Stromal cell of bone marrow (primary cell): Measurements from ENCODE around the gene DOC2A.
"Not testable (repeated sequence)": the region's sequence is repeated elsewhere in the genome, so short reads cannot be mapped to it uniquely, and the experiment has no call there.

ENCODE experiments used
- DNase-seq: peaks from one replicate; pipeline ENCODE4 v3.0.0-alpha.2; 2012; ENCODE audit warnings: low read depth

Gene DOC2A

DNA sequence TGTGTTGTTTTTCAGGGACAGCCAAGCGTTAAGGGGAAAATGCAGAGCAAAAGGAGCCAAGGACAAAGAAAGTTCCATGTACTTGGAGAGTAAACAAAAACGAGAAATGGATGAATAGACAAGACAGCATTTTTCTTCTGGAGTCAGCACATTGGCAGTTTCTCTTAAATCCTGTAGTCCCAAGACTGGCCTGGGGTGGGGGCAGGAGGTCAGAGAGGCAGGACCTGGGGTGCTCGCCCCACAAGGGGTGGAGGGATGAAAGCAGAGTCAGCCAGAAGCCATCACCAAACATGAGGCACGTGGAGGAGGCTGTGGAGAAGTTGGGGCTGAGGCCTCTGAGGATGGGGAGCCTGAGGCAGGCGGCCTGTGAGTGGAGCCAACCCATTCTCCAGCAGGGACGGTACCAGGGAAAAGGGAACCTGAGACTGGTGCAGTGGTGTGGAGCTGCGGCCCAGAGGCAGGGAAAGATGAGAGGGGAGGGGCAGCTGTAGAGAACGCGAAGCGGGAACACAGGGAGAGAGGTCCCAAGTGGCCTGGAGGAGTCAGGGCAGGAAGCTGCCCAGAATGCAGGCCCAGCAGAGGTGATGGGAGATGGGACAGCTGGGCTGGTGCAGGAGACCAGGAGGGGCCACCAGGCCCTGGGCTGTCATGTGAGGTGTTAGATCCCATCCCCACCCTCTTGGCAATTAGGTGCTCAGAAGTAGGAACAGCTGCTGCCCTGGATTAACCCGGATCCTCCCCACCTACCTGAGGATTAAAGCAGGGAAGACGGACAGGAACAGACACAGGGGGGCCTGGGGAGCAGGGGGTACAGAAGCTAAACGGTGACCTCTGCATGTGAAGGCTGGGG is 17.0 kb upstream of the DOC2A start:
- DNase-seq: no peak

- DNase-seq: no peak
Measured at GRCh38 chr16:30026449-30026848, 15.6 kb upstream of the DOC2A start.

- no peak for DNase-seq
Measured at GRCh38 chr16:30025574-30025973, 14.7 kb upstream of the DOC2A start.

GRCh38 chr16:30025156-30025555 is 14.3 kb upstream of the DOC2A start:
- no peak for DNase-seq

DNA sequence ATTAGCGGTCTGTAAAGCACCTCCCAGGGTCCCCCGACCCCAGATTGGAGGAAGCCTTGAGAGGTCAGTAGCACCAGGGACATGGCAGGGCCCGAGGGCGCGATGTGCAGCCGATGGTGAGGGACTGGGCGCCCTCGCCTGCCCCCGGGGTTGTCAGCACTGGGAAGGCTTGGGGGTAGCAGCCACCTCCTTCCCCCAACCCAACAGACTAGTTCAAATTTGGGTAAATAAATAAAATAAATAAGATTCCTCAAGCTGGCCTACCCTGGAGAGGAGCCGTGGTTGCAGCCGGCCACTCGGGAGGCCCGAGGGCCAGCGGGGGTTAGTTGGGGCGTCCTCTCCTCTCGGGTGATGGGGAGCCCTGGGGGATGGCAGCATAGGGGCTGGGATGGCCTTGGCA is 13.6 kb upstream of the DOC2A start:
- DNase-seq: no peak

- no peak for DNase-seq
Measured at GRCh38 chr16:30023586-30023985, 12.8 kb upstream of the DOC2A start.

GRCh38 chr16:30022887-30023286 is 12.1 kb upstream of the DOC2A start, which contains the start of gene C16orf92:
TSS of gene C16orf92 (plus strand) at chr16:30023198. CDS start at chr16:30023341, 143 bp downstream.
- DNase-seq: no peak

DNA sequence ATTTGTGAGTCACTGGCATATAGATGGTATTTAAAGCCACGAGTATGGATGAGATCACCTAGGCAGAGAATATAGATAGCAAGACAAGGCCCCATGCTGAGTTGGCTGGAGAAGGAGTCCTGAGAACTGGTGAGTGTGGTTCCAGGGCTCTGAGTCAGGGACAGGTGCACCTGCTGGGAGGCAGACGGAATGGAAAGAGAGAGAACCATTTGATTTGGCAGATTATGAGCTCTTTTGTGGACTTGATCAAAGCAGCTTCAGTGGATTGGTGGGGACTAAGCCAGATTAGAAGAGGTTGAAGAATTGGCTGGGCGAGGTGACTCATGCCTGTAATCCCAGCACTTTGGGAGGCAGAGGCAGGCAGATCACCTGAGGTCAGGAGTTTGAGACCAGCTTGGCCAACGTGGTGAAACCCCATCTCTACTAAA is 7.9 kb upstream of the DOC2A start:
- DNase-seq: no peak

DNA sequence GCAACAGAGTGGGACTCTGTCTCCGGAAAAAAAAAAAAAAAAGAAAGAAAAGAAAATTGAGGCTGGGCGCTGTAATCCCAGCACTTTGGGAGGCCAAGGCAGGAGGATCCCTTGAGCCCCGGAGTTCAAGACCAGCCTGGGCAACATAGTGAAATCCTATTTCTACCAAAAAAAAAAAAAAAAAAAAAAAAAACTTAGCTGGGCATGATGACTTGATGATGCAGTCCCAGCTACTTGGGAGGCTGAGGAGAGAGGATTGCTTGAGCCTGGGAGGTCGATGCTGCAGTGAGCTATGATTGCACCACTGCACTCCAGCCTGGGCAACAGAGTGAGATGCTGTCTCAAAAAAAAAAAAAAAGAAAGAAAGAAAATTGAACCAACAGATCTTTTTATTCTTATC is 7.1 kb upstream of the DOC2A start:
- not testable (repeated sequence) for DNase-seq

- DNase-seq: no peak
Measured at GRCh38 chr16:30017277-30017656, 6.4 kb upstream of the DOC2A start.

DNA sequence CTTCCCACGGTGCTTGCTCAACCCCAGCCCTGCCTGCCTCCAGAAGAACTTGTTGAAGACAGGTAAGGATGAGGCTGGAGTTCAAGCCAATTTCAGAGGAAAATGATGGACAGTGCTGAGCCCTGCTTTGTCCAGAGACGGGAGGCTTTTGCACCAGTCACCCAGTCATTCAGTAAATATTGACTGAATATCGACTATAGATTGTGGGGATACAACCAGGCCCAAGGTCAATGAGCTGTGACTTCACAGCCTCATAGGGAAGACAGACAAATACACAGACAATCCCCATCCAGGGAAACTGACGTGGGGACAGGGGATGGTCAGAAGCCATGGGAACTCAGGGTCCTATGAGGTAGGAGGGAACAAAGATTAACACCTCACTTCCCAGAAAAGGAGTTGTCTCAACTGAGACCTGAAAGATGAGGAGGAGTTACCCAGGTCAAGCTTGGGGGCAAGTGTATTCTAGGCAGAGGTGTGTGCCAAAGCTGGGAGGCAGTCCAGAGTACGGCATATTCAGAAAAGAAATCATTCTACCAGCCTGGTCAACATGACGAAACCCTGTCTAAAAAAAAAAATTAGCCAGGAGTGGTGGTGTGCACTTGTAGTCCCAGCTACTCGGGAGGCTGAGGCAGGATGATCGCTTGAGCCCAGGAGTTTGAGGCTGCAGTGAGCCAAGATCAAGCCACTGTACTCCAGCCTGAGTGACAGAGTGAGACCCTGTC is 5.9 kb upstream of the DOC2A start:
- DNase-seq: no peak

- DNase-seq: not testable (repeated sequence)
Measured at GRCh38 chr16:30015450-30015849, 4.6 kb upstream of the DOC2A start.

- not testable (repeated sequence) for DNase-seq
Measured at GRCh38 chr16:30012598-30012997, 1.8 kb upstream of the DOC2A start.

GRCh38 chr16:30011714-30012504 is 1.1 kb upstream of the DOC2A start:
- no peak for DNase-seq

DNA sequence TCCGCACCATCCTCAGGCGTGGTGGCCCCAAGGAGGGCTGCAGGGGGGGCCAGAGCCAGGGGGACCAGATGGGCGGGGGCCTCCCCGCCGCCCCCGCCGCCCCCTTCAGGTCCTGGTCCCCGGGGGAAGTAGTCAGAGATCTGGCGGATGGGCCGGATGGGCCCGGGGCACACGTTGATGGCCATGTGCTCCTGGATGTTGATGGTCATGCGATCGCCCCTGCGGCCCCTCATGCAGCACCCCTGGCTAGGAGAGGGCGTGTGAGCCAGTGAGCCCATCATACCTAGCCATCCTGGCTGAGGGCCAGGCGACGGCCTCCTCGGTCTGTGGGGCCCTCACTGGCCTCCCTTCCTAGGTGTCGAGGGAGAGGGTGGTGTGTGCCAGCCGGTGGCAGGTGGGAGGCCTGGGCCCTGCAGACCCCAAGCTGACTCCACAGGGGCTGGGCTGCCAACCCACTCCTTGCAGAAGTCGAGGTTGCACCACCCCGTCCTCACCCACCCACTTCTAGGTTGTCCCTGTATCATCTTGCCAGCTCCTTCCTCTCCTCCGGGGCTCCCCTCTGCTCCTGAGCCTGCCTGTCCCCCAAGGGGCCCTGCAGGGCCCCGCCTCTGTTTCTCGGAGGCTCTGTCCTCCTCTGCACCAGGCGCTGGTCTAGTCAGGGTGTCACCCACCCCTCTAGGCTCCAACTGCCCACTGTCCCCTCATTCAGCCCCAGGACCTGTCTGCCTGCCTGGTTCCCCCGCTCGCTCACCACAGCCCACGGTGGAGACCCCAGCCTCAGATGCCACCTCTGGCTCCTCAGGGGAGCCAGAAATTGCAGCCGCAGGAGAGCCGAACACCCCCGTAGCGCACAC is 610 bp downstream of the DOC2A start:
- no peak for DNase-seq

DNA sequence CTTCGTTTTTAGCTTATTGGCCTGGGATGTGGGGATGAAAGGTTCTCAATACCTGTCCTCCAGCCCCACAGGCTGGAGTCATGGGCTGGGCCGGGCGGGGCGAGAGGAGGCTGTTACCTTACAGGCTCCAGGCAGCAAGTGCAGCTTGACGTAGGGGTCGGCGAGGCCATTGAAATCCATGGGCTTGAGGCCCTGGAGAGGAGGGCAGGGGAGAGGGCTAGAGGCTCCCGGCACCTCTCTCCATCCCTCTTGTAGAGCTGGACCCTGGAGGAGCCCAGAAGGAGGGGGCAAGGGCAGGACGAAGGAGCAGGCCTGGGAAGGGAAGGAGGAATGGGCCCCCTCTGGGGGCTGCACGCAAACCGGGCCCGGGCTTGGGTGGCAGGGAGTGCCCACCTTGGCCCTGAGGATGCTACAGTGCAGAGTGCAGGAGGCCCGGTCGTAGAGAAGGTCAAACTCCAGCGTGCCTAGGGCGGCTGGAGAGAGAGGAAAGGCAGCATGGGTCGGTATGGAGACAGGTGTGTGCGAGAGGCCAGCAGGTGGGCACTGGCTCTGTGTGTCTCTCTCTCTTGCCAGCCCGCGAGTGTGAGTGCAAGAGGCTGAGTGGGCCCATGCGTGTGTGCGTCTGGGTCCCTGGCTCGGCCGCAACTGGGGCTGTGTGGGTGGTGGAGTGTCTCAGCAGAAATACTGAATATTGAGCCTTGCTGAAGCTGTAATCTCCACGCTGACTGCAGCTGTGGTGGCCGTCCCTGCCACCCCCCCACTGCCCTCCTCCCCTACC is 1.6 kb downstream of the DOC2A start:
- DNase-seq: no peak

- no peak for DNase-seq
Measured at GRCh38 chr16:30007378-30007895, 3.4 kb downstream of the DOC2A start.

GRCh38 chr16:30006659-30007377 is 4.0 kb downstream of the DOC2A start:
- no peak for DNase-seq

DNA sequence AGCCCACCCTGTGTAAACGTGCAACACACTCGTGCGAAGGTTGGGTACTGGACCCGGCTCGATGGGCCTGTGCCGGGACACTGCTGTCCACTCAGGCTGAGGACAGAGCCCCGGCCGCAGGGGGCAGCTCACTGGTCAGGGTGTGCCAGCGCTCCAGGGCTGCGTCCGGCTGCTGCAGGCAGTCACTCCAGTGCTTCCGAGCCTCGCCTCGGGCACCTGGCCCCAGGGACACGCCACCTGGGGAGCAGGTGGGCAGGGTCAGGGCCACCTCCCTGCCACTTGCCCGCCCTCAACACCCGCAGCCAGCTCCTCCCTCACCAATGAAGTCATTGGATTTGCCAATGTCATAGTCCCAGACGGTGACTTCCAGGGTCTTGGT is 4.7 kb downstream of the DOC2A start:
- DNase-seq: no peak
